Liver (tissue), 9 donors: ENCODE results near the gene SYNM. TPM values are rescaled to one million over a fixed set of nuclear protein-coding genes. Genes with fewer than 3 reads are reported as not detected.

Experiments used
- DNase-seq: peaks from one replicate; pipeline ENCODE4 v3.0.0-alpha.2; 2017; ENCODE audit warnings: low spot score
- H3K27ac ChIP-seq, 2 donors: one replicate each; pipeline ENCODE4 v1.7.0; 2013; ENCODE audit warnings: inconsistent platforms in 2 of 2, low read length in 2 of 2, control low read depth in 1 of 2, low read depth in 1 of 2, mild to moderate bottlenecking in 1 of 2
- H3K27me3 ChIP-seq, 4 donors: one replicate each; pipeline versions ENCODE4 v1.6.1 to v1.7.0; 2013; ENCODE audit warnings: low read length in 3 of 4, inconsistent platforms in 1 of 4, mild to moderate bottlenecking in 1 of 4, moderate library complexity in 1 of 4; ENCODE audit not compliant: control insufficient read depth in 4 of 4, insufficient read depth in 4 of 4
- H3K36me3 ChIP-seq, 4 donors: one replicate each; pipeline versions ENCODE4 v1.6.1 to v1.7.0; 2013; ENCODE audit warnings: low read length in 3 of 4, mild to moderate bottlenecking in 3 of 4, low read depth in 1 of 4, moderate library complexity in 1 of 4; ENCODE audit not compliant: control insufficient read depth in 4 of 4, insufficient read depth in 3 of 4
- H3K4me1 ChIP-seq, 4 donors: one replicate each; pipeline versions ENCODE4 v1.6.1 to v1.7.0; 2013; ENCODE audit warnings: low read length in 3 of 4, mild to moderate bottlenecking in 3 of 4, moderate library complexity in 1 of 4; ENCODE audit not compliant: control insufficient read depth in 4 of 4, insufficient read depth in 4 of 4
- H3K4me3 ChIP-seq, 3 donors: one replicate each; pipeline versions ENCODE4 v1.6.1 to v1.7.0; 2013; ENCODE audit warnings: low read length in 3 of 3, control low read depth in 1 of 3, low read depth in 1 of 3, mild to moderate bottlenecking in 1 of 3
- H3K9ac ChIP-seq, 2 donors: one replicate each; pipeline ENCODE4 v1.7.0; 2013; ENCODE audit warnings: low read length in 2 of 2, mild to moderate bottlenecking in 2 of 2, moderate library complexity in 2 of 2, control low read depth in 1 of 2, low read depth in 1 of 2
- H3K9me3 ChIP-seq, 4 donors: one replicate each; pipeline versions ENCODE4 v1.6.1 to v1.7.0; 2013; ENCODE audit warnings: low read length in 3 of 4; ENCODE audit not compliant: control insufficient read depth in 4 of 4
- EGR1 ChIP-seq, 2 donors: IDR thresholded peaks; 2 replicates each; pipeline ENCODE4 v1.6.1; 2016 to 2018; ENCODE audit warnings: antibody characterized with exemption in 2 of 2, low read depth in 2 of 2
- FOXA1 ChIP-seq: IDR thresholded peaks from 2 replicates; pipeline ENCODE4 v1.6.1; 2016; ENCODE audit warnings: antibody characterized with exemption
- FOXA2 ChIP-seq: IDR thresholded peaks from 2 replicates; pipeline ENCODE4 v1.6.1; 2016; ENCODE audit warnings: antibody characterized with exemption
- GABPA ChIP-seq, 2 donors: IDR thresholded peaks in 1 of 2; conservative IDR thresholded peaks in 1 of 2; 2 replicates each; pipeline ENCODE4 v1.6.1; 2016; ENCODE audit warnings: antibody characterized with exemption in 2 of 2, mild to moderate bottlenecking in 1 of 2, moderate library complexity in 1 of 2
- HNF4A ChIP-seq, 2 donors: conservative IDR thresholded peaks; 2 replicates each; pipeline ENCODE4 v1.6.1; 2016; ENCODE audit warnings: antibody characterized with exemption in 2 of 2, mild to moderate bottlenecking in 2 of 2
- HNF4G ChIP-seq: IDR thresholded peaks from 2 replicates; pipeline ENCODE4 v1.6.1; 2016; ENCODE audit warnings: antibody characterized with exemption
- JUND ChIP-seq, 2 donors: IDR thresholded peaks; 2 replicates each; pipeline ENCODE4 v1.6.1; 2016; ENCODE audit warnings: antibody characterized with exemption in 2 of 2
- NR2F2 ChIP-seq: IDR thresholded peaks from 2 replicates; pipeline ENCODE4 v1.6.1; 2016; ENCODE audit warnings: antibody characterized with exemption
- RAD21 ChIP-seq, 2 donors: IDR thresholded peaks; 2 replicates each; pipeline ENCODE4 v1.6.1; 2016; ENCODE audit warnings: antibody characterized with exemption in 2 of 2, mild to moderate bottlenecking in 2 of 2
- RXRA ChIP-seq, 2 donors: IDR thresholded peaks; 2 replicates each; pipeline ENCODE4 v1.6.1; 2017 to 2018; ENCODE audit warnings: antibody characterized with exemption in 2 of 2, mild to moderate bottlenecking in 1 of 2
- TAF1 ChIP-seq: conservative IDR thresholded peaks from 2 replicates; pipeline ENCODE4 v1.6.1; 2016; ENCODE audit warnings: antibody characterized with exemption, mild to moderate bottlenecking
- YY1 ChIP-seq: IDR thresholded peaks from 2 replicates; pipeline ENCODE4 v1.6.1; 2016; ENCODE audit warnings: antibody characterized with exemption, mild to moderate bottlenecking
- ZBTB33 ChIP-seq: IDR thresholded peaks from 2 replicates; pipeline ENCODE4 v1.6.1; 2016; ENCODE audit warnings: antibody characterized with exemption
- WGBS: extraction: QIAGEN DNeasy Blood & Tissue Kit; methylation state at CpG from one replicate; pipeline ENCODE4 v1.1.7; 2013; 5-methylcytosine and 5-hydroxymethylcytosine counted together
- polyA plus RNA-seq, 2 donors: library from polyadenylated mRNA; stranded (reverse) in 1 of 2; unstranded in 1 of 2; fragments of 200-250 nt in 1 of 2; fragments of >200 nt in 1 of 2; fragmentation: Nextera tagmentation in 1 of 2; extraction: Ambion mirVana in 1 of 2; gene quantifications; one replicate each; pipeline versions ENCODE4 v1.2.1 to v1.2.3, GENCODE V29; 2013 to 2015
- total RNA-seq, 2 donors: library from RNA; depleted of rRNA; stranded (reverse); fragments of >200 nt; gene quantifications; one replicate each; pipeline ENCODE4 v1.2.3, GENCODE V29; 2014
- TF ChIP-seq, protein P1 (sequence below): IDR thresholded peaks from 2 replicates; pipeline ENCODE4 v1.6.1; 2016; ENCODE audit warnings: antibody characterized with exemption
- TF ChIP-seq, protein P2 (sequence below): IDR thresholded peaks from 2 replicates; pipeline ENCODE4 v1.6.1; 2016; ENCODE audit warnings: antibody characterized with exemption
- TF ChIP-seq, protein P3 (sequence below): fragments of 150-350 bp; IDR thresholded peaks from 2 replicates; pipeline ENCODE4 v1.5.1; 2017; ENCODE audit warnings: improper control_type of control experiment, low read depth, low read length; ENCODE audit not compliant: missing input control
- donor health status: healthy.
- donor health status: healthy.
- donor health status: healthy.
- donor health status: healthy.
- donor health status: healthy.

The SYNM gene
- total and polyA plus RNA-seq, 4 donors, result 0.39 to 6.4 (median 1.2) TPM

- Histone ChIP-seq H3K9me3 (no peaks in the 10 kb centered on the region), H3K36me3 (peaks cover 0 to 5% (median 3%) of the 10 kb centered on the region in 4 donors), H3K4me1 (no peaks in the 10 kb centered on the region), H3K27ac (no peak overlapping the region), H3K27me3 (no peaks in the 10 kb centered on the region), H3K4me3 (no peak overlapping the region), H3K9ac (no peak overlapping the region)
- DNase-seq, result no peak
- 94% methylated on average over 2 of the region's 2 CpGs for WGBS
- no peak for TF ChIP-seq TAF1
- TF ChIP-seq NR2F2, result no peak
- TF ChIP-seq, protein P1, sequence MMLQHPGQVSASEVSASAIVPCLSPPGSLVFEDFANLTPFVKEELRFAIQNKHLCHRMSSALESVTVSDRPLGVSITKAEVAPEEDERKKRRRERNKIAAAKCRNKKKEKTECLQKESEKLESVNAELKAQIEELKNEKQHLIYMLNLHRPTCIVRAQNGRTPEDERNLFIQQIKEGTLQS, result no peak
- no peak for TF ChIP-seq FOXA1
Measured at GRCh38 chr15:99176757-99177156, 71.9 kb downstream of the SYNM start.

GRCh38 chr15:99177679-99178078, 72.8 kb downstream of the SYNM start:
- WGBS, result 94% methylated on average over 2 of the region's 2 CpGs
- peaks cover 0 to 5% (median 3%) of the 10 kb centered on the region in 4 donors for H3K36me3 ChIP-seq
- no peaks in the 10 kb centered on the region for H3K4me1 ChIP-seq

DNA sequence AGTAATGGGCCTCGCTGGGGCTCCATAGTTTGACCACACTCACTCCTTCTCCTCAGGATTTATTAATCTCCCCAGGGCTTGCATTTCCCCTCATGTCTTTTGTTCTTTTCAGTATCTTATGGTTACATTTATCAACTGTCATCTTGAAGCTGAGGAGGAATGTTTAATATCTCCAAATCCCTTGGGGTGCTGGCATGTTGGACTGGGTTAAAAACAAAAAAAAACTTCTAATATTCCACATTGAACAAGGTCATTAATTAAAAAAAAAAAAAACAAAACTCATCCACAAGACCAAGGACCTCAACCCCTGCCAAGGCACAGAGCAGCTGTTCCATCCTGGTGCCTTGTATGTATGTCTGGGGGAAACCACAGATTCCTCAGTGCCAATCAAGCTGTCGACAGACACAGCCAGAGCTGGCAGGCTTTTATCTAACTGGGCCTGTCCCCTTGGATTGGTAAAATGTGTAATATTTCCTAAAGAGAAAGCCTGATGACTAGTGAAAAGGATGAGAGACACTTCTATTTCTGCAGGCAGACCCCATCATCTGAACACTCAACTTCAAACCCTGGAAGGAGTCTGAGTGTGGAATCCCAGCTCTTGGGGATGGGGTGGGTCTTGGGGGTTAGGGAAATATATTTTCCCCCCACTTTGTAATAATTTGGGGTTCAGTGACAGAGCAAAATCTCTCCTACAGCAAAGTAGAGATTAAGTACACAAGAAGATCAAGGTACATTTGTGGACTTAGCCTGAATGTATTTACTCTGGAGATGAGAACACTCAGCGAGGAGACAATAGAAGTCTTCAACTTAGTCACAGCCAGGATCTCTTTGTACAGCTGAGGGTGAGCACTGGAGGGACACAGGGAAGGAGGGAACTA, 75.4 kb downstream of the SYNM start:
- peaks cover 0 to 3% (median 0%) of the 10 kb centered on the region in 4 donors for H3K36me3 ChIP-seq
- no peak overlapping the region for H3K27ac ChIP-seq
- H3K9me3 ChIP-seq, result no peaks in the 10 kb centered on the region
- DNase-seq, result no peak
- WGBS, result 85% methylated on average over 3 of the region's 3 CpGs
- no peak overlapping the region for H3K9ac ChIP-seq
- H3K4me1 ChIP-seq, result no peaks in the 10 kb centered on the region
- no peak overlapping the region for H3K4me3 ChIP-seq
- H3K27me3 ChIP-seq, result no peaks in the 10 kb centered on the region
- TF ChIP-seq YY1 (no peak), HNF4A (conservative IDR thresholded peaks at IDR 0.05) (no peak), RXRA (IDR thresholded peaks at IDR 0.05) (no peak), RAD21 (IDR thresholded peaks at IDR 0.05) (no peak), JUND (IDR thresholded peaks at IDR 0.05) (no peak), HNF4G (no peak), GABPA (IDR thresholded peaks at IDR 0.05 in 1 of 2, conservative IDR thresholded peaks at IDR 0.05 in 1 of 2) (no peak), FOXA2 (no peak), NR2F2 (no peak), FOXA1 (no peak), EGR1 (IDR thresholded peaks at IDR 0.05; ENCODE audit: low read depth in 2 of 2) (no peak)
- TF ChIP-seq, protein P2, sequence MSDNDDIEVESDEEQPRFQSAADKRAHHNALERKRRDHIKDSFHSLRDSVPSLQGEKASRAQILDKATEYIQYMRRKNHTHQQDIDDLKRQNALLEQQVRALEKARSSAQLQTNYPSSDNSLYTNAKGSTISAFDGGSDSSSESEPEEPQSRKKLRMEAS, result no peak
- TF ChIP-seq, protein P3, sequence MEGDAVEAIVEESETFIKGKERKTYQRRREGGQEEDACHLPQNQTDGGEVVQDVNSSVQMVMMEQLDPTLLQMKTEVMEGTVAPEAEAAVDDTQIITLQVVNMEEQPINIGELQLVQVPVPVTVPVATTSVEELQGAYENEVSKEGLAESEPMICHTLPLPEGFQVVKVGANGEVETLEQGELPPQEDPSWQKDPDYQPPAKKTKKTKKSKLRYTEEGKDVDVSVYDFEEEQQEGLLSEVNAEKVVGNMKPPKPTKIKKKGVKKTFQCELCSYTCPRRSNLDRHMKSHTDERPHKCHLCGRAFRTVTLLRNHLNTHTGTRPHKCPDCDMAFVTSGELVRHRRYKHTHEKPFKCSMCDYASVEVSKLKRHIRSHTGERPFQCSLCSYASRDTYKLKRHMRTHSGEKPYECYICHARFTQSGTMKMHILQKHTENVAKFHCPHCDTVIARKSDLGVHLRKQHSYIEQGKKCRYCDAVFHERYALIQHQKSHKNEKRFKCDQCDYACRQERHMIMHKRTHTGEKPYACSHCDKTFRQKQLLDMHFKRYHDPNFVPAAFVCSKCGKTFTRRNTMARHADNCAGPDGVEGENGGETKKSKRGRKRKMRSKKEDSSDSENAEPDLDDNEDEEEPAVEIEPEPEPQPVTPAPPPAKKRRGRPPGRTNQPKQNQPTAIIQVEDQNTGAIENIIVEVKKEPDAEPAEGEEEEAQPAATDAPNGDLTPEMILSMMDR, result no peak

More at GRCh38 chr15:99177679-99178078, 72.8 kb downstream of the SYNM start:
- no peak for TF ChIP-seq HNF4G
- TF ChIP-seq, protein P1, result no peak
- no peak for TF ChIP-seq GABPA (IDR thresholded peaks at IDR 0.05 in 1 of 2, conservative IDR thresholded peaks at IDR 0.05 in 1 of 2)
- TF ChIP-seq FOXA2, result no peak
- no peak for TF ChIP-seq YY1
- TF ChIP-seq ZBTB33, result no peak
- no peak for TF ChIP-seq JUND (IDR thresholded peaks at IDR 0.05)
- TF ChIP-seq RAD21 (IDR thresholded peaks at IDR 0.05), result no peak
- no peak for TF ChIP-seq HNF4A (conservative IDR thresholded peaks at IDR 0.05)
- no peak for TF ChIP-seq FOXA1
- no peak for TF ChIP-seq NR2F2
- DNase-seq, result no peak
- H3K4me3 ChIP-seq, result no peak overlapping the region
- H3K27me3 ChIP-seq, result no peaks in the 10 kb centered on the region
- no peak overlapping the region for H3K9ac ChIP-seq
- no peak overlapping the region for H3K27ac ChIP-seq
- no peaks in the 10 kb centered on the region for H3K9me3 ChIP-seq
